ENCODE results near the gene KCNMA1. TPM values are rescaled to one million over a fixed set of nuclear protein-coding genes. Genes with fewer than 3 reads are reported as not detected.

Gene KCNMA1
- total RNA-seq, 2 donors from 2014 or later, result 168 to 188 TPM

- Histone ChIP-seq H3K4me1 (ENCODE audit: control insufficient read depth in 1 of 2, low read depth in 2 of 2) (peaks cover 3 to 21% of the 10 kb centered on the region in 2 donors), H3K27me3 (replicated peaks; ENCODE audit: insufficient read depth) (no peaks in the 10 kb centered on the region), H3K4me3 (no peak overlapping the region), H3K36me3 (peaks cover 28% of the 10 kb centered on the region), H3K27ac (no peak overlapping the region), H3K9me3 (no peaks in the 10 kb centered on the region)
- TF ChIP-seq, protein P1, sequence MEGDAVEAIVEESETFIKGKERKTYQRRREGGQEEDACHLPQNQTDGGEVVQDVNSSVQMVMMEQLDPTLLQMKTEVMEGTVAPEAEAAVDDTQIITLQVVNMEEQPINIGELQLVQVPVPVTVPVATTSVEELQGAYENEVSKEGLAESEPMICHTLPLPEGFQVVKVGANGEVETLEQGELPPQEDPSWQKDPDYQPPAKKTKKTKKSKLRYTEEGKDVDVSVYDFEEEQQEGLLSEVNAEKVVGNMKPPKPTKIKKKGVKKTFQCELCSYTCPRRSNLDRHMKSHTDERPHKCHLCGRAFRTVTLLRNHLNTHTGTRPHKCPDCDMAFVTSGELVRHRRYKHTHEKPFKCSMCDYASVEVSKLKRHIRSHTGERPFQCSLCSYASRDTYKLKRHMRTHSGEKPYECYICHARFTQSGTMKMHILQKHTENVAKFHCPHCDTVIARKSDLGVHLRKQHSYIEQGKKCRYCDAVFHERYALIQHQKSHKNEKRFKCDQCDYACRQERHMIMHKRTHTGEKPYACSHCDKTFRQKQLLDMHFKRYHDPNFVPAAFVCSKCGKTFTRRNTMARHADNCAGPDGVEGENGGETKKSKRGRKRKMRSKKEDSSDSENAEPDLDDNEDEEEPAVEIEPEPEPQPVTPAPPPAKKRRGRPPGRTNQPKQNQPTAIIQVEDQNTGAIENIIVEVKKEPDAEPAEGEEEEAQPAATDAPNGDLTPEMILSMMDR (IDR thresholded peaks at IDR 0.05), result no peak
- no peak for DNase-seq (ENCODE audit: low spot score)
- ATAC-seq (ENCODE audit: insufficient number of reproducible peaks, low FRiP score, low read depth), result no peak
Measured at GRCh38 chr10:76942628-76943416, 694.8 kb downstream of the KCNMA1 start.

- Histone ChIP-seq H3K9me3 (no peaks in the 10 kb centered on the region), H3K27ac (no peak overlapping the region), H3K4me3 (no peak overlapping the region), H3K36me3 (peaks cover 28% of the 10 kb centered on the region), H3K4me1 (ENCODE audit: control insufficient read depth in 1 of 2, low read depth in 2 of 2) (peaks cover 0 to 19% of the 10 kb centered on the region in 2 donors), H3K27me3 (replicated peaks; ENCODE audit: insufficient read depth) (no peaks in the 10 kb centered on the region)
- ATAC-seq (ENCODE audit: insufficient number of reproducible peaks, low FRiP score, low read depth) (no peak), DNase-seq (ENCODE audit: low spot score) (no peak)
- TF ChIP-seq, protein P1 (IDR thresholded peaks at IDR 0.05), result no peak
Measured at GRCh38 chr10:76939933-76940468, 697.6 kb downstream of the KCNMA1 start.

DNA sequence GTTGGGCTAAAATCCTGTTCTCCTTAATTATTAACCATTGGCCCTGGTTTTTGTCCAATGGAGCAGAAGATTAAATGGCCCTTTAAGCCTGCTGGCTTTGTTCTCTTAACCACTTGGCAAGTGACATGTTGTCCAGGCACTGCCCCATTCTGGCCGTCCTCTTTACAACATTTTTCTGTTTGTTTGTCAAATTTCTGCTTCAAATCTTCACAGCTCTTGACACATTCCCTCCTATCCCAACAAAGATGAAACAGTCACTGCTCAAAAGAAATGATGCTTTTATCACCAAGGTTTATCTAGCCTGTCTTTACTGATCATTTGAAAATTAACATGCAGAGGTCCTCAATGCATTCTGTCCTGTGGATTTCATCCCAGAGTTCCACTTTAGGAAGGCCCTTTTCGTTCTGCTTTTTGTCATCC, 700.4 kb downstream of the KCNMA1 start:
- H3K9me3 ChIP-seq, result no peaks in the 10 kb centered on the region
- no peak for ATAC-seq (ENCODE audit: insufficient number of reproducible peaks, low FRiP score, low read depth)
- DNase-seq (ENCODE audit: low spot score), result no peak
- no peak overlapping the region for H3K4me3 ChIP-seq
- peaks cover 0 to 15% of the 10 kb centered on the region in 2 donors for H3K4me1 ChIP-seq (ENCODE audit: control insufficient read depth in 1 of 2, low read depth in 2 of 2)
- peaks cover 16% of the 10 kb centered on the region for H3K36me3 ChIP-seq
- H3K27ac ChIP-seq, result no peak overlapping the region
- TF ChIP-seq, protein P1 (IDR thresholded peaks at IDR 0.05), result no peak
- no peaks in the 10 kb centered on the region for H3K27me3 ChIP-seq (replicated peaks; ENCODE audit: insufficient read depth)

DNA sequence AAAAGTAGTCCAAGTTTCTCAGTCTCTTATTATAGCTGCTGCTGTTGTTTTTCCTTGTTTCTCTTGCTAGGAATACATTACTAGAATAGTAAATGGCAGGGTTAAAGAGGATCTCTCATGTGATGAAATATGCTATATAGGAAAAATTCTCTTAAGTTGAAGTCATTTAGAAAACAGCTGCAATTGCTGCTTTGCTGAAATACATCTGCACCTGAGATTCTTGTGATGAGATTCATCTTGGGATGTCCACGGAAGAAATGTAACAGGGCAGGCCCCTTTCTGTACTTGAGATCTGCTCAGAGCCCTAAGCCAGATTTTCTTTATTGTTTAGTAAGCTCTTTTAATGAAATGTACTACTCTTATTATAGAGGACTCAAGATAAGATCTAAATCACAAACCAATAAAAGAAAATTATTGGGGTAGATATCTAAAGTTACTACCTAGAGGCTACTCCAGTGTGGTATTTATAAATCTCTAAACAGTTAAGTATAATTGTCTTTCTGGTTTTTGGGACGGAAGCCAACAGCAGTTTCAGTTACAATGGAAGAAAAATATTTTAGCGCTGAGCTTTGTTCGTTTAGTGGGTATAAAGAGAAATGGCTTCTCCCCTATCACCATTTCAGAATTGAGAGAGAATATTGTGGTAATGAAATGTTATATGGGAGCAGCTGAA, 701.5 kb downstream of the KCNMA1 start:
- H3K4me3 ChIP-seq, result no peak overlapping the region
- DNase-seq (ENCODE audit: low spot score) (no peak), ATAC-seq (ENCODE audit: insufficient number of reproducible peaks, low FRiP score, low read depth) (no peak)
- no peak overlapping the region for H3K27ac ChIP-seq
- peaks cover 11% of the 10 kb centered on the region for H3K36me3 ChIP-seq
- no peaks in the 10 kb centered on the region for H3K9me3 ChIP-seq
- TF ChIP-seq, protein P1 (IDR thresholded peaks at IDR 0.05), result no peak
- no peaks in the 10 kb centered on the region for H3K27me3 ChIP-seq (replicated peaks; ENCODE audit: insufficient read depth)
- peaks cover 0 to 15% of the 10 kb centered on the region in 2 donors for H3K4me1 ChIP-seq (ENCODE audit: control insufficient read depth in 1 of 2, low read depth in 2 of 2)

DNA sequence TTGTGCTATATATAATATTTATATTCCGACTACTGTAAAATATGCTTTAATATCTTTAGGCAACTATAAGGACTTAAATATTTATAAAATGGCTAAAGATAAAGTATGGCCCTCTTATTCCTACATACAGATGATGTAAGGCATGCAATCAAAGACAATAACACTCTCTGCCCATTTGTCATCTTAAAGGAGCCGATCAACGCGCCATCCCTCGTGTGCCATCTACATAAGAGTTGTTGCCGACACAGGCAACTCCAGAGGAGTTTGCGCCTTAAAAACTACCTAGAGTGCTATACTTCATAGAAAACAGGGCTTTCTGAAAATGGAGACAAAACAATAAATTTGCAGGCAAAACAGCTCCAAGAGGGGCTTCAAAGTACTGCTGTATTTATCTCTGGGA, 709.0 kb downstream of the KCNMA1 start:
- Histone ChIP-seq H3K4me3 (no peak overlapping the region), H3K27ac (no peak overlapping the region), H3K4me1 (ENCODE audit: control insufficient read depth in 1 of 2, low read depth in 2 of 2) (no peaks in the 10 kb centered on the region), H3K36me3 (peaks cover 5% of the 10 kb centered on the region), H3K9me3 (no peaks in the 10 kb centered on the region), H3K27me3 (replicated peaks; ENCODE audit: insufficient read depth) (no peaks in the 10 kb centered on the region)
- ATAC-seq (ENCODE audit: insufficient number of reproducible peaks, low FRiP score, low read depth) (no peak), DNase-seq (ENCODE audit: low spot score) (no peak)
- TF ChIP-seq, protein P1 (IDR thresholded peaks at IDR 0.05), result no peak
